Subcutaneous adipose tissue (tissue), 4 donors: ENCODE data around the gene LRRC8D. TPM values are rescaled to one million over a fixed set of nuclear protein-coding genes. Genes with fewer than 3 reads are reported as not detected.

Experiments
- total RNA-seq, 4 donors: library from RNA; depleted of rRNA; stranded (reverse); fragments of >200 nt; gene quantifications; one replicate each; pipeline ENCODE4 v1.1.0, GENCODE V29; 2016
- TF ChIP-seq, protein P1 (sequence below): fragments of 450-650 bp; IDR thresholded peaks from one replicate; pipeline ENCODE4 v1.5.1; 2016; ENCODE audit warnings: low read depth, mild to moderate bottlenecking, control low read depth, antibody characterized with exemption, moderate library complexity

LRRC8D gene
- total RNA-seq, 4 donors from 2014 or later = 7.5 to 12.4 (median 9.2) TPM

DNA sequence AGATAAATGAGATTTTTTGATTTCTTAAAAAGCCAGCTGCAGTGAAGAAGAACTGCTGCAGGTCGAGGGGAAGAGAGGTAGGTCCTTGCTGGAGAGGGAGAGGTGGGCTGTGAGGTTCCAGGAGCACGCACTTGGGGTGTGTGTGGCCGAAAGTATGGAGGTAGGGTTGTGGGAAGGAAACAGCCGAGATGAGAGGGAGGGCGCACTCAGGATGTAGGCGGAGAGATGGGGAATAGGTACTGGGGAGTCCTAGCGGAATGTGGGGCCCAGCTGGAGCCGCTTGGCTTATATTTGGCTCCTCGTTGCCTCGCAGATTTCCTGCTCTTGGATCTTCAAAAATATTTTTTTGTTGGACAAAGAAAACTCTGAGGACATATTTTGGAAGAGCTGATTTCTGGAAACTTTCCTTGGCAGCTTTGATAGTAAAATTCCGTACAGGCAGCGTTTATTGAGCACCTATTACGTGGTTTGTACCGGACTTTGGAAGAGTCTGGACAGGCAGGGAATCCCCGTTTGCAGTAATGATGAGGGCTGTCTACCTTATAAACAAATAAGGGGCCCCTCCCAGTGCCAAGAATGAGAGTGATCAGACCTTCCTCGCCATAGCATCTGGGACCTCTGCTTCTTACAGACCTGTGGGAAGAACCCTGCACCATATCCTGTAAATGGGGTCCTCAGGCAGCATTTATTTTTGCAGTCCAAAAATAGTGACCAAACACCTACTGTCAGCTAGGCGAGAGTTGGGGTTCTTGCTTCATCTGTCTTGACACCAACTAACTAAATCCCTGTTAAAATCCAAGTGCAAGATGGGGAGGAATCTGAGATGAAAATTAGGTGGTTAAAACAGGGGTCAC is 1.5 kb downstream of the LRRC8D start:
- TF ChIP-seq, protein P1, sequence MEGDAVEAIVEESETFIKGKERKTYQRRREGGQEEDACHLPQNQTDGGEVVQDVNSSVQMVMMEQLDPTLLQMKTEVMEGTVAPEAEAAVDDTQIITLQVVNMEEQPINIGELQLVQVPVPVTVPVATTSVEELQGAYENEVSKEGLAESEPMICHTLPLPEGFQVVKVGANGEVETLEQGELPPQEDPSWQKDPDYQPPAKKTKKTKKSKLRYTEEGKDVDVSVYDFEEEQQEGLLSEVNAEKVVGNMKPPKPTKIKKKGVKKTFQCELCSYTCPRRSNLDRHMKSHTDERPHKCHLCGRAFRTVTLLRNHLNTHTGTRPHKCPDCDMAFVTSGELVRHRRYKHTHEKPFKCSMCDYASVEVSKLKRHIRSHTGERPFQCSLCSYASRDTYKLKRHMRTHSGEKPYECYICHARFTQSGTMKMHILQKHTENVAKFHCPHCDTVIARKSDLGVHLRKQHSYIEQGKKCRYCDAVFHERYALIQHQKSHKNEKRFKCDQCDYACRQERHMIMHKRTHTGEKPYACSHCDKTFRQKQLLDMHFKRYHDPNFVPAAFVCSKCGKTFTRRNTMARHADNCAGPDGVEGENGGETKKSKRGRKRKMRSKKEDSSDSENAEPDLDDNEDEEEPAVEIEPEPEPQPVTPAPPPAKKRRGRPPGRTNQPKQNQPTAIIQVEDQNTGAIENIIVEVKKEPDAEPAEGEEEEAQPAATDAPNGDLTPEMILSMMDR = no peak

DNA sequence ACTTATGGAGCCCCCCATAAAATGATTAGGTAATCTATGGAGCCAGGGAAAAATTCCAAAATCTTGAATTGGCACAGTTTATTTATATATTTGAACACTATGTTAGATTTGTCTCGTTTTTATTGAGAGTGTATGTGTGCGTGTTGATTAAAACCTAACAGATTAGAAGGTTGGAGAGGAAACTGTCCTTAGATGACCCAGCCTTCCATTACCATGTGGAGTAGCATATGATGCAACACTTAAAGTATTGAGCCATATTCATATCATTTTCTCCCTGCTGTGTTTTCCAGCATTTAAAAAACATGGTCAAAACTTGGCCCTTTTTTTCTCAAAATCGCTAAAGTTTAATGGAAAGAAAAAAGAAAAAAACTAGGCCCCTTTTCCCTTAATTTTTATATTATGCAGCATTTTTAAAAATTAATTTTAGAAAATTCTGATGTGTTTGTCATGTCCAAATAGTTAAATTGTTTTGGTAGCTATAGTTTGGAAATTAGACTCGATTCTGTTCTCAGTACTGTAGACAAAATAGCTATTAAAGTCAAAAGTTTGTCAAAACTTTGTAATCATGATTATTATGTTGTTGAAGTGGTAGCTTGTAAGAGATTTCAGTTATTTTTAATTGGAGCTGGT is 2.3 kb downstream of the LRRC8D start:
- TF ChIP-seq, protein P1 = no peak

DNA sequence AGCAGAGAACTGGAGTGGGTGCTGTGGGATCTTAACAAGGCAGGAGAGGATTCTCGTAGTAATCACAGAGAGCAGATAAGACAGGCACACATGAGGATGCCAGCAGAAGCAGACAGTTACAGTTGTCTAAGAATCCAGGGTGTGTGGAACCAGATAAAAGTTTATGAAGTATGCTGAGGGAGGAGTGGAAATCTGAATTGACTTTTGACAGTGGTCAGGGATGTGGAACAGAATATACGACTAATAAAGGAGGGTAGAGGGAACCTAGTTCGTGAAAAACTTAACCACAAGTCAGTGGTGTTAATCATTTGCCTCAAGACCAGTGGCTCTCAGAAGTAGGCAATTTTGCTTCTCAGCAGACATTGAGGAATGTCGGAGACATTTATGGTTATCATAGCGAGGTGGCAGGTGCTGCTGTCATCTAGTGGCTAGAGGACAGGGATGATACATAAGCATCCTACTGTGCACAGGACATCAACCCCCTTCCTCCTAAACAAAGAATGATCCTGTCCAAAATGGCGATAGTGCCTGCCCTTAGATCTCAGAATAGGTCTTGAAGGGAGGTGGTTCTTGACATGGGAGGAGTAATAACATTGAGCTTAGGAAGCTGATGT is 3.0 kb downstream of the LRRC8D start:
- TF ChIP-seq, protein P1 = no peak

DNA sequence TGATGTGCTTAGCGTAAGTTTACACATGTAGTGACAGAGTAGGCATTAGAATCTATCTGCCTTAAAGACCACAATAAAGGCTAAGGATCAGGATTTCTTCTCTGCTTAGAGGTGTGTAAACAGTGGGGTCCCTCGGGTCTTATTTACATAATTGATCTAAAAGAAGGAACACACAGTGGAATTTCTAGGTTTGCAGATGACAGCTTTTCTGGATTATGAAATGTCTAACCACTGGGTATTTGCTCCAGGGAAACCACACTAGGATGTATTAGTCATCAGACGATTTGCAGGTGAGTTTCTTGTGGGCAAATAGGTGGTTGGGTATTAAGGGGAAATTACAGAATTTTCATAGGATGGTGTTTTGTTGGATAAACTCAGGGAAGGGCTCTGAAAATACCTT is 5.8 kb downstream of the LRRC8D start:
- TF ChIP-seq, protein P1 = no peak

DNA sequence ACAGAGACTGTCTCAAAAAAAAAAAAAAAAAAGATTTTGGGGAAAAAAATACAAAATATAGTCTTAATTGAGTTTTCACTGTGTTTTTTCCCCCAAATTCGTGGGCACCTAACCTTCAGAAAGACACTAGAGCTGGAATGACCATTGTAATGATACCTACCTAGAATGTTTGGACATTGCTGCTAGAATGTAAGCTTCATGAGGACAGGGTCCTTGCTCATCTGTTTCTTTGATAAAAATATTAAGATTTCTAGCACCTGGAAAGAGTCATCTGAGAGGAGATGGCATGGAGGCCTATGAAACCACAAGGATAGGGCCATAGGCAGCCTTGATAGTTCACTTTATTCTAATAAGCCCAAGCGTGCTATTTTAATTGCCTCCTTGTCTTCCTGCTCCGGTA is 6.5 kb downstream of the LRRC8D start:
- TF ChIP-seq, protein P1 = no peak

DNA sequence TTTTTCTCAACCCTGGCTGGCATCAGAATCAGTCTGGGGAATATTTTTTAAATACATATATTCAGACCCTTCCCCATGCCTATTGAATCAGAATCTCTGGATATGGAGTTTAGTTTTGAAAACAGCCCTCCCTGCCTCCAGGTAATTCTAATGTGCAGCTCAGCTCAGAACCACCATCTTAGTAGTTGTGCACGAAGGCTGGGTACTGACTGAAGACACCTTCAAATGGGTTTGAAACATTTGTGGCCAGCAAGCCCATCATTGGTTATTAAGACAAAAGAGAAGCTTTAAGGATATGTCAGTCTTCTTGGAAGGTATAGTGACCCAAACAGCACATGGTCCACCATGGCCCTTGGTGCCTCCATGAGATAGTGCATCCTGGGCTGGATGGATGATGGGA is 7.1 kb downstream of the LRRC8D start:
- TF ChIP-seq, protein P1 = no peak

DNA sequence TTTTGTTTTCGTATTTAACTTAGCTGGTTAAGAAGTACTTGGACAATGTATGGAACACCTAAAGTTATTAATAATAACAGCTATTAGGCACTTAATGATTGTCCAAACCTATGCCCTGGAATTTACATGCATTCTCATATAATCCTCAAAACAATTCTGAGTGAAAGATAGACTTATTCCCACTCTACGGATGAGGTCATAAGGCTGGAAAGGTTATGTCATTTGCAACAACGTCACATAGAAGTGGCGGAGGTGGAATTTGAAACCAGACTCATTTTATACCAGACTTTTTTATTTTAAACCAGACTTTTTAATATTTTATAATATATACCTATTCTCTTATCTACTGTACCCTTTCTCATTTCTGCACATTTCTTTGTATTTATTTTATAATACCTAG is 8.4 kb downstream of the LRRC8D start:
- TF ChIP-seq, protein P1 = no peak
